Omental fat pad (tissue), 4 donors: Measurements from ENCODE around the gene POMP. TPM values are rescaled to one million over a fixed set of nuclear protein-coding genes. Genes with fewer than 3 reads are reported as not detected.

Source experiments
- ATAC-seq: fragments of 150-250 bp; one replicate; pipeline ENCODE4 v1.9.1; 2016; ENCODE audit warnings: mild to moderate bottlenecking, moderate library complexity; ENCODE audit not compliant: low FRiP score
- DNase-seq: peaks from one replicate; pipeline ENCODE4 v3.0.0-alpha.2; 2019; ENCODE audit warnings: low spot score
- CTCF ChIP-seq, 3 donors: fragments of 450-650 bp; IDR thresholded peaks; one replicate each; pipeline ENCODE4 v1.5.1; 2016 to 2017; ENCODE audit warnings: antibody characterized with exemption in 3 of 3, mild to moderate bottlenecking in 3 of 3, moderate library complexity in 2 of 3
- total RNA-seq, 4 donors: library from RNA; depleted of rRNA; stranded (reverse); fragments of >200 nt; gene quantifications; one replicate each; pipeline ENCODE4 v1.1.0, GENCODE V29; 2016

The POMP gene
- 10 to 100 TPM; 67.4 to 85.0 (median 81.4) TPM for total RNA-seq

GRCh38 chr13:28658796-28659620, at the start of gene POMP:
Gene POMP (plus strand): TSS chr13:28659130. CDS start chr13:28659185, 55 bp downstream.
- ATAC-seq (peak; percentile 92), DNase-seq (peak; percentile 79)
- no peak for TF ChIP-seq CTCF (IDR thresholded peaks at IDR 0.05)

- TF ChIP-seq CTCF (IDR thresholded peaks at IDR 0.05): no peak
- DNase-seq (no peak), ATAC-seq (no peak)
These were observed 49.5 kb upstream of the POMP start for GRCh38 chr13:28609381-28609780.

GRCh38 chr13:28609926-28610325, 49.0 kb upstream of the POMP start:
- ATAC-seq (no peak), DNase-seq (no peak)
- TF ChIP-seq CTCF (IDR thresholded peaks at IDR 0.05): no peak

- DNase-seq (no peak), ATAC-seq (no peak)
- TF ChIP-seq CTCF (IDR thresholded peaks at IDR 0.05): no peak
These were observed 47.9 kb upstream of the POMP start for GRCh38 chr13:28610996-28611395.

GRCh38 chr13:28611654-28612131, 47.2 kb upstream of the POMP start:
- ATAC-seq: no peak
- TF ChIP-seq CTCF (IDR thresholded peaks at IDR 0.05): no peak

GRCh38 chr13:28613562-28613961, 45.4 kb upstream of the POMP start:
- no peak for DNase-seq
- TF ChIP-seq CTCF (IDR thresholded peaks at IDR 0.05): no peak
- no peak for ATAC-seq

More at GRCh38 chr13:28611654-28612131, 47.2 kb upstream of the POMP start:
- no peak for DNase-seq
